ENCODE measurements around the gene PKN3. TPM values are rescaled to one million over a fixed set of nuclear protein-coding genes. Genes with fewer than 3 reads are reported as not detected.
"Not testable (repeated sequence)": the region's sequence is repeated elsewhere in the genome, so short reads cannot be mapped to it uniquely, and the experiment has no call there.

PKN3 gene
- polyA plus RNA-seq, 6 donors from 2014 or later: 0.12 to 0.92 (median 0.50) TPM; not detected in 1

GRCh38 chr9:128684325-128685199 is 17.7 kb upstream of the PKN3 start:
- DNase-seq: peak; percentile 81
- Mint-ChIP-seq H3K27me3 (no peaks in the 10 kb centered on the region), H3K27ac (peak overlapping the region; percentile 96 to 100 (median 99)), H3K4me1 (peaks cover 38 to 78% (median 42%) of the 10 kb centered on the region in 3 donors), H3K4me3 (peak overlapping the region; percentile 93 to 100 (median 99)), H3K9me3 (no peaks in the 10 kb centered on the region), H3K36me3 (peaks cover 4 to 5% of the 10 kb centered on the region in 2 donors)
- ATAC-seq (ENCODE audit: low read depth in 2 of 2): peak; percentile 48 to 53

- DNase-seq: peak; percentile 32
- peak overlapping the region; percentile 93 to 100 (median 99) for H3K4me3 Mint-ChIP-seq
- peaks cover 4 to 5% of the 10 kb centered on the region in 2 donors for H3K36me3 Mint-ChIP-seq
- ATAC-seq (ENCODE audit: low read depth in 2 of 2): no peak
- no peaks in the 10 kb centered on the region for H3K9me3 Mint-ChIP-seq
- H3K27ac Mint-ChIP-seq: peak overlapping the region; percentile 97 to 100 (median 98)
- peaks cover 44 to 77% (median 48%) of the 10 kb centered on the region in 3 donors for H3K4me1 Mint-ChIP-seq
- no peaks in the 10 kb centered on the region for H3K27me3 Mint-ChIP-seq
Observed at GRCh38 chr9:128685636-128686489, 16.4 kb upstream of the PKN3 start.

- no peak for DNase-seq
- Mint-ChIP-seq H3K27me3 (no peaks in the 10 kb centered on the region), H3K9me3 (no peaks in the 10 kb centered on the region), H3K36me3 (peaks cover 8 to 10% of the 10 kb centered on the region in 2 donors), H3K4me3 (peak overlapping the region; percentile 20 to 100 (median 82)), H3K4me1 (peaks cover 47 to 76% (median 60%) of the 10 kb centered on the region in 3 donors), H3K27ac (peak overlapping the region in 2 of 6 donors; percentile 87 to 95)
- no peak for ATAC-seq (ENCODE audit: low read depth in 2 of 2)
Observed at GRCh38 chr9:128687453-128687852, 14.8 kb upstream of the PKN3 start.

GRCh38 chr9:128688501-128689292 is 13.6 kb upstream of the PKN3 start, which contains the start of gene SET:
Gene SET, plus strand, starts transcription at chr9:128689222. Its CDS starts 361 bp downstream, at chr9:128689583.
- Mint-ChIP-seq H3K27me3 (no peaks in the 10 kb centered on the region), H3K9me3 (no peaks in the 10 kb centered on the region), H3K4me1 (peaks cover 48 to 65% (median 56%) of the 10 kb centered on the region in 3 donors), H3K36me3 (peaks cover 8 to 16% of the 10 kb centered on the region in 2 donors), H3K4me3 (peak within 1 kb of the TSS; percentile 73 to 100 (median 88)), H3K27ac (peak within 1 kb of the TSS; percentile 72 to 95 (median 92))
- peak; percentile 96 for DNase-seq
- ATAC-seq (ENCODE audit: low read depth in 2 of 2): peak; percentile 73 to 77

GRCh38 chr9:128689293-128689774 is 13.0 kb upstream of the PKN3 start:
- no peaks in the 10 kb centered on the region for H3K9me3 Mint-ChIP-seq
- ATAC-seq (ENCODE audit: low read depth in 2 of 2): peak; percentile 21 to 24
- peaks cover 8 to 16% of the 10 kb centered on the region in 2 donors for H3K36me3 Mint-ChIP-seq
- H3K4me3 Mint-ChIP-seq: peak overlapping the region in 7 of 8 donors; percentile 42 to 87 (median 56)
- H3K4me1 Mint-ChIP-seq: peaks cover 48 to 60% (median 51%) of the 10 kb centered on the region in 3 donors
- DNase-seq: no peak
- no peaks in the 10 kb centered on the region for H3K27me3 Mint-ChIP-seq
- peak overlapping the region in 3 of 6 donors; percentile 18 to 87 (median 65) for H3K27ac Mint-ChIP-seq

- peak overlapping the region; percentile 91 to 99 (median 94) for H3K27ac Mint-ChIP-seq
- peak; percentile 13 to 26 for ATAC-seq (ENCODE audit: low read depth in 2 of 2)
- peaks cover 8 to 16% of the 10 kb centered on the region in 2 donors for H3K36me3 Mint-ChIP-seq
- no peaks in the 10 kb centered on the region for H3K27me3 Mint-ChIP-seq
- peak; percentile 47 for DNase-seq
- no peaks in the 10 kb centered on the region for H3K9me3 Mint-ChIP-seq
- peak overlapping the region; percentile 95 to 100 (median 99) for H3K4me3 Mint-ChIP-seq
- H3K4me1 Mint-ChIP-seq: peaks cover 42 to 53% (median 44%) of the 10 kb centered on the region in 3 donors
Observed at GRCh38 chr9:128689820-128690683, 12.3 kb upstream of the PKN3 start.

GRCh38 chr9:128690684-128691034 is 11.6 kb upstream of the PKN3 start:
- Mint-ChIP-seq H3K27ac (peak overlapping the region in 5 of 6 donors; percentile 92 to 99 (median 95)), H3K4me1 (peaks cover 37 to 47% (median 38%) of the 10 kb centered on the region in 3 donors), H3K4me3 (peak overlapping the region; percentile 95 to 100 (median 99)), H3K36me3 (peaks cover 8 to 16% of the 10 kb centered on the region in 2 donors), H3K9me3 (no peaks in the 10 kb centered on the region), H3K27me3 (no peaks in the 10 kb centered on the region)
- no peak for ATAC-seq (ENCODE audit: low read depth in 2 of 2)
- no peak for DNase-seq

GRCh38 chr9:128693738-128694137 is 8.6 kb upstream of the PKN3 start:
- not testable (repeated sequence) for H3K27me3 Mint-ChIP-seq
- H3K4me3 Mint-ChIP-seq: peak overlapping the region in 1 of 8 donors; percentile 59
- H3K36me3 Mint-ChIP-seq: peaks cover 8 to 16% of the 10 kb centered on the region in 2 donors

GRCh38 chr9:128694344-128694743 is 8.0 kb upstream of the PKN3 start:
- ATAC-seq (ENCODE audit: low read depth in 2 of 2): no peak

More at GRCh38 chr9:128693738-128694137, 8.6 kb upstream of the PKN3 start:
- not testable (repeated sequence) for ATAC-seq (ENCODE audit: low read depth in 2 of 2); DNase-seq; H3K9me3 Mint-ChIP-seq
- Mint-ChIP-seq H3K27ac (peak overlapping the region in 3 of 6 donors; percentile 16 to 65 (median 39)), H3K4me1 (peaks cover 19 to 25% (median 20%) of the 10 kb centered on the region in 3 donors)

GRCh38 chr9:128696923-128697707 is 5.2 kb upstream of the PKN3 start:
- H3K27ac Mint-ChIP-seq: no peak overlapping the region
- H3K36me3 Mint-ChIP-seq: peaks cover 0 to 10% of the 10 kb centered on the region in 2 donors
- H3K4me3 Mint-ChIP-seq: peak overlapping the region in 1 of 8 donors; percentile 21
- DNase-seq: no peak
- no peaks in the 10 kb centered on the region for H3K27me3 Mint-ChIP-seq
- no peak for ATAC-seq (ENCODE audit: low read depth in 2 of 2)
- H3K4me1 Mint-ChIP-seq: peaks cover 12 to 19% (median 13%) of the 10 kb centered on the region in 3 donors
- no peaks in the 10 kb centered on the region for H3K9me3 Mint-ChIP-seq

More at GRCh38 chr9:128694344-128694743, 8.0 kb upstream of the PKN3 start:
- Mint-ChIP-seq H3K4me3 (no peak overlapping the region), H3K27me3 (no peaks in the 10 kb centered on the region), H3K9me3 (no peaks in the 10 kb centered on the region), H3K4me1 (peaks cover 19 to 25% (median 20%) of the 10 kb centered on the region in 3 donors), H3K27ac (no peak overlapping the region), H3K36me3 (peaks cover 8 to 16% of the 10 kb centered on the region in 2 donors)
- no peak for DNase-seq

Data from naive B cell (primary cell).